NCI-H1694 treated with DMSO at 0.1 percent for 48 hours (cell line): ENCODE measurements around the gene NXNL2.

Source experiments
- DNase-seq: peaks from one replicate; lab custom pipeline; 2025; lab: John Stamatoyannopoulos, UW

NXNL2 gene

DNA sequence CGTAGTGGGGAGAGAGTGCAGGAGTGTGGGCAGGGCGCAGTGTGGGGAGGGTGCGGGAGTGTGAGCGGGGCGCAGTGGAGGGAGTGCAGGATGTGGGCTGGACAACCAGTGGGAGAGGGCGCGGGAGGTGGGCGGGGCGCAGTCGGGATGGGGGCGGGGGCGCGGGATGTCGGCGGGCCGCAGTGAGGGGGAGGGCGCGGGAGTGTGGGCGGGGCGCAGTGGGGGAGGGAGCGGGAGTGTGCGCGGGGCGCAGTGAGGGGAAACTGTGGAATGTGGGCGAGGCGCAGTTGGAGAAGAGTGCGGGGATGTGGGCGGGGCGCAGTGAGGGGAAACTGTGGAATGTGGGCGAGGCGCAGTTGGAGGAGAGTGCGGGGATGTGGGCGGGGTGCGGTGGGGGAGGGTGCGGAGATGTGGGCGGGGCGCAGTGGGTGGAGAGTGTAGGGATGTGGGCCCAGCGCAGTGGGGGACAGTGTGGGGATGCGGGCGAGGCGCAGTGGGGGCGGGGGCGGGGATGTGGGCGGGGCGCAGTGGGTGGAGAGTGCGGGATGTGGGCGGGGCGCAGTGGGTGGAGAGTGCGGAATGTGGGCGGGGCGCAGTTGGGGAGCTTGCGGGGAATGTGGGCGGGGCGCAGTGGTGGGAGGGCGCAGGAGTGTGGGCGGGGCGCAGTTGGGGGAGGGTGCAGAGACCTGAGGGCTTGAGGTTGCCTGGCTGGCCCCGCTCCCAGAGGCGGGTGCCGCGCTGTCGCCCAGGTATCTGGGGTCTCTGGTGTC lies at the start of gene NXNL2:
Gene NXNL2 (plus strand): TSS at position 723 of the 770 bp plus-strand sequence. CDS start 257 bp downstream, outside the sequence.
- DNase-seq = no peak

DNA sequence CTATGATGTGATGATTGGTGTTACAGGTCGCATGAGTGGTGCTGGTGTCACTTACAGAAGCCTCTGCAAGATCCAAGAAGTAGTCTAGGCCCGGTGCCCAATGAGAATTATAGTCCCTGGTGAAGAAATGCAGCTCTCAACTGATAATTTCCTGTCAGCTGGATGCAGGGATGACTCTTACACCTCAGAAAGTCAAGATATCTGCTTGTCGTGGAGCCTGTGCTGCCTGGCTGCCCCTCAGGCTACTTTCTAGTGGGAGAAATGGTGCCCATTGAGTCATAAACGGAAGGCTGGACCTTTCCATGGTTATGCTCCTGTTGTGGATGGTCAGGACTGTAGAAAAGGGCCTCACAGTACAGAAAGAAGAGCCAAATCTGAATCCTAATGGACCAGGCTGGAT lies 46.8 kb upstream of the NXNL2 start:
- no peak for DNase-seq

- DNase-seq = no peak
Measured at GRCh38 chr9:88494983-88495721, 39.8 kb upstream of the NXNL2 start.

- DNase-seq = no peak
Measured at GRCh38 chr9:88497224-88497623, 37.8 kb upstream of the NXNL2 start.

GRCh38 chr9:88498880-88499279 lies 36.1 kb upstream of the NXNL2 start:
- DNase-seq = no peak

GRCh38 chr9:88501086-88501485 lies 33.9 kb upstream of the NXNL2 start:
- no peak for DNase-seq

GRCh38 chr9:88502552-88503034 lies 32.4 kb upstream of the NXNL2 start:
- no peak for DNase-seq

DNA sequence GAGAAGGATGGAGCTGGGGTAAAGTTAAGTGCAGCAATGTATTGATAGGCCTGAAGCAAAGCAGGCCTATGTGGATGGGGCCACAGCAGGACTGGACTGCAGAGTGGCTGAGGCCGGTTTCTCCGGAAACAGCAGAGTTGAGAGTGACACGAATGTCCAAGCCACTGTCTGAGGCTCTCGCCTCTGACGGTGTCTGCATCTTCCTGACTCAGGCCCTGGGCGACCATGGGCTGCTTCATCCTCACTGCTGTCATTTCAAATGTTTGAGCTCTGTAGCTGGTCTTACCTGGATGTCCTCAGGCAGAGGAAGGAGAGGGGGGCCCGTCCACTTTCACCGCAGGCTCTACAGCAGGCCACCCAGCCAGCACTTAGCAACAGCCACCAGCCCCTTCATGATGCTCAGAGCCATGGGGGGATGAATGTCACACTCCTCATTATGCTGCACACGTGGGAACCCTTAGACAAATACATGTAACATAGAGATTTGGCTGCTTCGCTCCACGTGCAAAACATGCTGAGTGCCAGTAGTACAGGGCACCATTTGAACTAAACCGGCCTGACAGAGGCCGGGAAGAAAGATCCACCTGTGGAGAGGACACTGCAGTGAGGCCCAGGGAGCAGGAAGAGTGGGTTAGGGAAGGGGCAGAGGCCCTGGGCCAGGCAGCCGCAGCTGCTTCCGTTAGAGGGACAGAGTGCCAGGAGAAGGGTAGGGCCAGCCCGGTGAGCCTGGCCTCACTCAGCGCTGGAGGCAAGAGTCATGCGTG lies 31.7 kb upstream of the NXNL2 start:
- no peak for DNase-seq

- no peak for DNase-seq
Measured at GRCh38 chr9:88503845-88504764, 30.9 kb upstream of the NXNL2 start.

DNA sequence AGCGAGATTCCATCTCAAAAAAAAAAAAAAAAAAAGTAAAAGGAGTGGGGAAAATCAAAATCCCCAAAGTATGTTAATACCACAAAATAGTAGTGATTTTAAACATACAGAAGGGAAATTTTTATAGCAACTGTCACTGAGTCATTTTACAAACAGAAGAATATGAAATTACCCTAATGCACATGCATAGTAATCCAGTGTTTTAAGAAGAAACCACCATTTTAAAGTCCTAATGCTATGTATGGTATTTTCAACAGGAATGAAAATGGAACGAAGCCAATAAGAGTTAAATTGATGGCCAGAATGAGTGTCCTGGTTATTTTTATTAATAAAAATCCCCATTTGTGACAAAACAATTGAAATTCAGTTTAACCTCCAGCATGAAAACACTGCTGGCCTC lies 26.7 kb upstream of the NXNL2 start:
- DNase-seq = no peak

DNA sequence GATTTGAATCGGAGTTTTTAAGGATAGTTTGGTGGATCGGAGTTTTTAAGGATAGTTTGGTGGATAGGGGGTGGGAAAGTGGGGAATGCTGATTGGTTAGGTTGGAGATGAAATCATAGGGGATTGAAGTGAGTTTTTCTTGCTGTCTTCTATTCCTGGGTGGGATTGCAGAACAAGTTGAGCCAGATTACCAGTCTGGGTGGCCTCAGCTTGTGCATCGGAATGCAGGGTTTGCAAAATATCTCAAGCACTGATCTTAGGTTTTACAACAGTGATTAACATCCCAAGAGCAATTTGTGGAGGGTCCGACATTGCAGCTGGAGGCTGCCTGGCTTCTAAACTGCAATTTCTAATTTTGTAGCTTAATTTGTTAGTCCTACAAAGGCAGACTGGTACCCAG lies 23.1 kb upstream of the NXNL2 start:
- DNase-seq = no peak

GRCh38 chr9:88514247-88514646 lies 20.7 kb upstream of the NXNL2 start:
- DNase-seq = no peak

DNA sequence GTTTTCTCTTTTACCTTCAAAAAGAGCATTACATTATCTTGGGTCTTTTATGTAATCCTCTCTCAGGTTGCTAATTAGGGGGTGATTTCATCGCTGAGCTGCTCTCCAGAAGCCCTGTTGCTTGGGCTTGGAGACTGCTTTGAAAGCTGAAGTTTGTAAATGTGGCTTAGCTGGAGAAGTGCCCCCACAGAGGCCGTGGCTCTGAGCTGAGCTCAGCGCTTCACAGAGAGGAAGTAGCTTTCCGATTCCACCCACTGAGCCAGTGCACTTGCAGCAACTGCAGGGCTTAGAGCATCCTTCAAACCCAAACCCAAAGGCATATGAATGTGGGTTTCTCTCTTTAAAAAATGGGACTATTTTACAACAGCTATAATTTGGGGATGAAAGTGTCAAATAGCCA lies 13.7 kb upstream of the NXNL2 start:
- DNase-seq = no peak

DNA sequence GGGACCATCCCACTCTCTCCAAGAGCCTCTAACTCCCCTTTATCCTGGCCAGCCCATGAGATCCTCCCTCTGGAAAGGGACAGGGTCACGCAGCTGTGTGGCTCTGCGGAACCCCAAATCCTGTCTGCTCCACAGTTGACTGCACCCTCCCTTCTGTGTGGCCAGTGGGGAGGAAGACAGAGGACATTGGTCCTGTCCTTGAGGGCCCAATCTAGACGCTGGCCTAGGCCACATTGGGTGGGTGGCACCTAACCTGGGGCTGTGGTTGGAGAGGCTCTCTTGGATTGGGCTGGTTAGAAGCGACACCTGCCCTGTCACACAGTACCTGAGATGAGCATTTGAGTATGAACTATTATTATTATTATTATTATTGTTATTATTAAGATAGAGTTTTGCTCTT lies 12.6 kb upstream of the NXNL2 start:
- no peak for DNase-seq

GRCh38 chr9:88523056-88523455 lies 11.9 kb upstream of the NXNL2 start:
- DNase-seq = no peak

- DNase-seq = no peak
Measured at GRCh38 chr9:88524911-88525310, 10.1 kb upstream of the NXNL2 start.

DNA sequence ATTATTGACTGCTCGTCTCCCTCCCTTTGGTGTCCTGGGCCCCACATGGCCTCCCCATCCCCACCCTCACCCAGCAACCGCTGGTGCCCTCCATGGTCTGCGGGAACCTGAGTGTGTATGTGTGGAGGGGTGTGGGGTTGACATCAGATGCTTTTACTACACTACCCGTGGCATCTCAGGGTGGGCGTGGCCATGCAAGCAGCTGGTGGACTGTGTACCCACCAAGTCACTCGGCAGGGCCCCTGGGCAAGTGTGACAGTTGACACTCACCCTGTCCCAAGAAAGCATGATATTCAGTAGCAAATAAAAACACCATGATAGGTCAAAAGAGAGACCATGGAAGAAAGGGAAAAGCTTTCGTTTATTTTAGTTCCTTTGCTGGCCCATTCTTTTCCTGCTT lies 7.4 kb upstream of the NXNL2 start:
- DNase-seq = no peak

GRCh38 chr9:88528080-88528790 lies 6.7 kb upstream of the NXNL2 start:
- DNase-seq = no peak

DNA sequence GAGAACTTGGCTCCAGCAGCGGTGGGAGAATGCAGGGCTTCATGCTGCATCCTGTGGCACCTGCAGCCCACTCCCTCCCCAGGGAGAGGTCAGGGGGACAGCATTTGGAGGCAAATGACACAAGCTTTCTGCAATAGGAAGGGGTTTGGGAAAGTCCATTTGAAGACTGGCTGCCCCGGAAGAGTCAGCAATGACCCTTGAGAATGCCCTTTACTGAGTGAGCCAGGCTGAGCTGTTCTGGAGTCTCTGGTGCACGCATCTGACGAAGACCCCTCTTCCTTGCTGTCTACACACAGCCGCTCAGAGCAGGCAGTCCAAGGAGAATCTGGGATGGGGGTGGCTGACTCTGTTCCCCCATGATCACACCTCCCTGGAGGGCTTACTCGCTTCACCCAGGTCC lies 5.5 kb upstream of the NXNL2 start:
- DNase-seq = no peak

DNA sequence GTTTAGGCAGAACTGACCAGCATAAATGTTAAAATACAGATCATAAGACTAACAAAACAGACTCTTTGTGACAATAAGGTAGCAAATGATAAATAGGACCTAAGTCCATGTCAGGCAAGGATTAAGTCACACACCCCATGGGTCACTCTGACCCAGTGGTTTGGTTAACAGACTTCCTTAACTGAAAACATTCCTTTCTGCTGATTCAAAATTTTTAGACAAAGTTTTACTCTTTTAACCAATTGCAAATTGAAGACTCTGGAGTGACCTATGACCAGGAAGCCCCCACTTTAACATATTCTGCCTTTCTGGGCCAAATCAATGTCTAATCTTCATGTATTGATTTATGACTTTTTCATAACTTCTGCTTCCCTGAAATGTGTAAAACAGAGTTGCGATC lies 4.9 kb upstream of the NXNL2 start:
- DNase-seq = no peak
